Breast epithelium (tissue), 3 donors: ENCODE results near the gene KAT6B.

ENCODE experiments used
- CTCF ChIP-seq, 3 donors: fragments of 450-650 bp; IDR thresholded peaks; one replicate each; pipeline ENCODE4 v1.5.1; 2016 to 2017; ENCODE audit warnings: antibody characterized with exemption in 3 of 3, mild to moderate bottlenecking in 3 of 3, moderate library complexity in 3 of 3
- POLR2A ChIP-seq: fragments of 450-650 bp; IDR thresholded peaks from one replicate; pipeline ENCODE4 v1.6.1; 2016; ENCODE audit warnings: antibody characterized with exemption, mild to moderate bottlenecking, moderate library complexity
- POLR2AphosphoS5 ChIP-seq, 3 donors: sonication (generic); formaldehyde crosslinking; IDR thresholded peaks; one replicate each; pipeline ENCODE4 v1.6.1; 2017; ENCODE audit warnings: antibody characterized with exemption in 3 of 3

- TF ChIP-seq POLR2A (no peak), CTCF (IDR thresholded peaks at IDR 0.05) (no peak), POLR2AphosphoS5 (IDR thresholded peaks at IDR 0.05) (no peak)
Measured at GRCh38 chr10:75008952-75009351, 182.6 kb downstream of the KAT6B start.
